Measurements from ENCODE around the gene SNX17.
"Not testable (repeated sequence)": the region's sequence is repeated elsewhere in the genome, so short reads cannot be mapped to it uniquely, and the experiment has no call there.

Gene SNX17

DNA sequence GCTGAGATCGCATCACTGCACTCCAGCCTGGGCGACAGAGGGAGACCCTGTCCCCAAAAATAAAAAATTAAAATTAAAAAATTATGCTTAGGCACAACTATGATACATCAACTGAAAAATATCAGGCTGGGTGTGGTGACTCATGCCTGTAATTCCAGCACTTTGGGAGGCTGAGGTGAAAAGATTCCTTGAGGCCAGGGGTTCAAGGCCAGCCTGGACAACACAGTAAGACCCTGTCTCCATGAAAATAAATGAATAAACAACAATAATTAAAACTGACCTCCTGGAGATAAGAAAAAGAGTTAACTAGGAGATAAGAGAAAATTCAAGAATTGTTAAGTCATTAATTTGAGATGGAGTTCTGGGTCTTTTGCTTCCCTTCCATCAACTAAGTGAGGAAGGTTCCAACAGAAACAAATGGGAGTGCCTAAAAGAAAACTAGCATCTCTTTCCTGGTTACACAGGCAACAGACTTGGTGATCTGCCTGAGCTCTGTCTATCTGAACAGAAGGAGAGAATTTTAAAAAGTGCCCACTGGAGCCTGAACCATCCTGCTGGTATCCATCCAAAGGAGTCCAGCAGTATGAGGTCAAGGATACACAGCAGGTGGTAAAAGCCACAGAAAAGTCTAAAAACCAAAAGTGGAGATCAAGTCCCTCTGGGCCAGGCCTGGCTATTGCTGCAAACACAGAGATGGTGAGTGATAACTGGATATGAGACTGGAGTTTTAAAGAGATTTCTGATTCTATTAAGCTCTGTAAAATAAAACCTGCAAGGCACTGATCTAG lies 30.1 kb downstream of the SNX17 start:
- DNase-seq = no peak

DNA sequence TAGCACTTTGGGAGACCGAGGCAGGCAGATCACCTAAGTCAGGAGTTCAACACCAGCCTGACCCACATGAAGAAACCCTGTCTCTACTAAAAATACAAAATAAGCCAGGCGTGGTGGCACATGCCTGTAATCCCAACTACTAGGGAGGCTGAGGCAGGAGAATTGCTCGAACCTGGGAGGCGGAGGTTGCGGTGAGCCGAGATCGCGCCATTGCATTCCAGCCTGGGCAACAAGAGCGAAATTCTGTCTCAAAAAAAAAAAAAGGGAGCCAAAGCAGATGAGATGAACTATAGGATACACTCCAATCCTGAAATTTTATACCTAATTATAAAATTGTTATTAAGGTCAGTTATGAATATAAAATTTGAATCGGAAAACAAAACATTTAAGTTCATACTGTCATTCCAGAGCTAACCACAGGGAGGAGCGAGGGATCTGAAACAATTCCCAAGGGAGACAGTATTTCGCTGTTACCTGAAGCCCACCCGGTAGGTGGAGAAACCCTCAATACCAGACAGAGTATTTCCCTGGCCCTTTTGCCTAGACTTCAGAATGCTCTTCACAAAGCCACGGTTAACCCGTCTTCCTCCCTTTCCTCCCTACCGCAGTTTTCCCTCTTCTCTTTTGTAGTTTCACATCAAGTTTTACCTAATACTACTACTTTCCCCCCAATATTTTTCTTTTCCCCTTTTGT lies 37.5 kb downstream of the SNX17 start:
- no peak for DNase-seq

DNA sequence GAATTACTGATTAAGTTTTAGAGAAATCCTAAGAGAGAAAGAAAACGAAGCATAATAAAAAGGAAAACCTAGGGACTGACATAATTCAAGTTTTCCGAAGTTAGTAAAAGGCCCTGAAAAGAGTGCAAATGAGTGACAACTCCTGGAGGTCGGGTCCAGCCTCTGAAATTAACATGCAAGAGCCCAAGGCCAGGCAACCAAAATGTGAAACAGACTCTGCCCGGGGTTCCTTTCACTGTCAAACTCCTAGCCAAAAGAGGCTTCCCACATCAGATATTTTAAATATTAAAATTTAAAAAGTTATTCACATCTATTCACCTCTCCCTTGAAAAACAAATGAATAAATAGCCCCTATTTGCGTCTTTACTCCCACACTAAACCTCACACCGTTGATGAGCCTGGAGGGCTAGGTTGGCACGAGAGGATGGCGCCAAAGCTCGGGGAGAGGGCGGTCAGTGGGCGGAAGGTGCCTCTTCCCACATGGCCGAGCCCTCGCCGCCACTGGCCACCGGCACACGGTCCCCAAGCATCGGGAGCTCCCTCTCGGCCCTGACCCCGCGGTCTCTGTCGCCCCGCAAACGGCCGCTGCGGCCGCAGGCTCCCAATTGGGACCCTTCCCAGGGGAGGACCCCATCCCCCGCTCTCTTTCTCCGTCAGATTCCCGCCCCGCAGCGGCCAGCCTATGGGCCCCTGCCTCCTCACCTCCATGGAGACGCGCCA lies 38.3 kb downstream of the SNX17 start:
- peak in 1 of 6 experiments; percentile 11 for DNase-seq

DNA sequence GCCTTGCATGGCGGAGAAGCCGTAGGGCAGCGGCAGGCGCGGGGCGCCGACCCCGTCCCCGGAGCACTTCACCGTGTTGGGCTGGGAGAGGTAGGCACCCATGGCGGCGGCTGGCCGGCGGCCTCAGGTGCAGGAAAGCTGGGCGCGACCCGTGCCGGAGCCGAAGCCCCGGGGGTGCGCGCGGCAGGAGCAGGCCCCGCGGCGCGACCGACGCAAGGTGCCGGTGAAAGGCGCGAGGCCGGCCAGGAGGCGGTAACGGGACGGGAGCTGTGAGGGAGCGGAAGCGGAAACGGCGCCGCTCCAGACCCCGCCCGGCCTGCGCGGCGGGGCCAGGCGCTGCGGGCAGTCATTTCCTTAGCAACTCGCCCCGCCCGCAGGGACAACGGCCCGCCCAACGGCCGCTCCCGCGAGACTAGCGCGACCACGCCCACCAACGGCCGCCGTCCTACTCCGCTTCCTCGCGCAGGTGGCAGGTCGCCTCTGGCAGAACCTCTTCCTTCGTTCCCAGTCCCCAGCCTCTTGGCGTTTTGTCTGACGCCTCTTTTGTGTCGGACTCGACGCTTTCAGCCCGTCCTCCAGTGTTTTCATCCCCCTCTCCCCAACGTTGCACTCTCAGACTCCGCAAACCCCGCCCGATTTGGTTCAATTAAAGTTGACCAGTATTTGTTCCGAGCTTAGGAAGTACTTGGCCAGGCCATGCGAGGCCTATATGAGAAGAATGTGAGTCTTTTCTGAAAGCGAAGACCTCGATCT lies 39.1 kb downstream of the SNX17 start, which contains the start of gene PPM1G:
Gene PPM1G (minus strand): TSS at position 271 of the 753 bp plus-strand sequence. CDS start 169 bp downstream, at position 102.
- DNase-seq = peak; percentile 90 to 94 (median 92)

DNA sequence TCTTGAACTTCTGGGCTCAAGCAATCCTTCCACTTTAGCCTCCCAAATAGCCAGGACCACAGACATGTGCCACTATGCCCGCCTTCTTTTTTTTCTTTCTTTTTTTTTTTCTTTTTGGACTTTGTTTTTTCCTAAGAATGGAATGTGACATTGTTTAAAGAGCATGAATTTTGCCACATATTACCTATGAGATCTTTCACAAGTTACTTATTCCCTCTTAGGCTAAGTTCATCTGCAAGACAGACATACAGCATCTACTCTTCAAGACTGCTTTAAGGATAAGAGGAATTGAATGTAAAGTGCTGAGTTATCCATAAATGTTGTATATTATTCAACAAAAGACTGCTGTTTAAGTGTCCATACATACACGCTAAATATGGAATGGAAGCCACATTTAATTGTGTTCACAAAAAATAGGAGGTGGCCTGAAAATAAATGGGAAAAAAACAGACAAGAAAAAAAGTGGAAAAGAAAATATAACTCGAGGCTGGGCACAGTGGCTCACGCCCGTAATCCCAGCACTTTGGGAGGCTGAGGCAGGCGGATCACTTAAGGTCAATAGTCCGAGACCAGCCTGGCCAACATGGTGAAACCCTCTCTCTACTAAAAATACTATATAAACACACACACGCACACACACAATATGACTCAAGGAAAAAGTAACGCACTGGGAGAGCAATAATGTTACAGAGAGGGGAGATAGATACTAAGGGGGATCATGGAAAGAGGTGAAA lies 42.2 kb downstream of the SNX17 start:
- no peak for DNase-seq

DNA sequence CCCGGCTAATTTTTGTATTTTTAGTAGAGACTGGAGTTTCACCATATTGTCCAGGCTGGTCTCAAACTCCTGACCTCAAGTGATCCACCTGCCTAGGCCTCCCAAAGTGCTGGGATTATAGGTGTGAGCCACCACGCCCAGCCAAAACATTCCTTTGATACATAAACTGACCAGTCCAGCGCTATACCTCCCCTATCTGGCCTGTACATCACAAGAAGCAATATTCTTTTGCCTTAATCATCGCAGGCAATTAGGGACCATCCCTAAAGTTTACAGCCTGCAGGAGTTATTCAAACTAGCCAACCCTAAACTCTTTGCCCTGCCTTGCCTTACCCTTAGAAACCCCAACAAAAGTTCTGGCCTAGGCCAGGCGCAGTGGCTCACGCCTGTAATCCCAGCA lies 45.7 kb downstream of the SNX17 start:
- DNase-seq = no peak

DNA sequence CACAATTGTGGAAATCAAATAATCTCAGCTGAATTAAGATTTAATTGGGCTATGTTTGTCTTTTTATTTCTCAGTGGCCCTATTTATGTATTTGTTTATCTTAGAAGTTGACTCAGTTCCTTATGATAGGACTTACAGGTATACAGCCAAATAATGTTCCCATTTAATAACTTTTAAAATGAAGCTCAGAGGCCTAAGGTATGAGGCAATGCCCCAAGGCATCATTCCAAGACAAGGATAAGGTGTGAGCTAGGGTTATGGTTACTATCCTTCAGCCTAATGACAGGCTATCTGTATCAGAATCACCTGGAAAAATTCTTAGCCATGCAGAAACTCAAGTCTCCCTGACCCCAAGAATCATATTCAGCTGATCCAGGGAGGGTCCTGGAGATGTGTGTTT lies 50.6 kb downstream of the SNX17 start:
- no peak for DNase-seq

DNA sequence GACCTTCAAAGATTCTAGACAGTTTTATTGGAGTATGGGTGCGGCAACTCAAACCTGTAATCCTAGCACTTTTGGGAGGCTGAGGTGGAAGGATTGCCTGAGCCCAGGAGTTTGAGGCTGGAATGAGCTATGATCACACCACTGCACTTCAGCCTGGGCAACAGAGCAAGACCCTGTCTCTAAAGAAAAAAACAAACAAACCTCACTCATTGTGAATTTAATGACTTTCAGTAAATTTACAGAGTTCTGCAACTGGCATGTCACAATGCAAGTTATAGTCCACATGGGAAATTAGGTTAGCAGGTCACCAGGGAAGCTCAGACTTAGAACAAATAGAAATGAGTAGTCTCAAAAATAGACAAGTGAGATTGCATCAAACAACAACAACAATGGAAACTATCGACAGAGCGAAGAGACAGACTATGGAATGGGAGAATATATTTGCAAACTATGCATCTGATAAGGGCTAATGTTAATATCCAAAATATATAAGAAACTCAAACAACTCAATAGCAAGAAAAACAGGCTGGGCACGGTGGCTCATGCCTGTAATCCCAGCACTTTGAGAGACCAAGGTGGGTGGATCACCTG lies 51.3 kb downstream of the SNX17 start:
- no peak for DNase-seq

DNA sequence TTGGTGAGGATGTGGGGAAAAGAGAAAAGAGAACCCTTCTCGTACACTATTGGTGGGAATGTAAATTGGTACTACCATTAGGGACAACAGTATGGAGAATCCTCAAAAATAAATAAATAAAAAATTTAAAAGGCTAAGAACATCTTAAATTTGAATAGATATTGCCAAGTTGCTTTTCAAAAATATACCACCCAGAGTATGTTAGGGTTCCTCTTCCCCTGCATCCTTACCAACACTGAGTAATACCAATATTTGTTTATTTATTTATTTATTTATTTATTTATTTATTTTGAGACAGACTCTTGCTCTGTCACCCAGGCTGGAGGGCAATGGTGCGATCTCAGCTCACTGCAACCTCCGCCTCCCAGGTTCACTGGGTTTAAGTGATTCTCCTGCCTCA lies 52.5 kb downstream of the SNX17 start:
- DNase-seq = no peak

DNA sequence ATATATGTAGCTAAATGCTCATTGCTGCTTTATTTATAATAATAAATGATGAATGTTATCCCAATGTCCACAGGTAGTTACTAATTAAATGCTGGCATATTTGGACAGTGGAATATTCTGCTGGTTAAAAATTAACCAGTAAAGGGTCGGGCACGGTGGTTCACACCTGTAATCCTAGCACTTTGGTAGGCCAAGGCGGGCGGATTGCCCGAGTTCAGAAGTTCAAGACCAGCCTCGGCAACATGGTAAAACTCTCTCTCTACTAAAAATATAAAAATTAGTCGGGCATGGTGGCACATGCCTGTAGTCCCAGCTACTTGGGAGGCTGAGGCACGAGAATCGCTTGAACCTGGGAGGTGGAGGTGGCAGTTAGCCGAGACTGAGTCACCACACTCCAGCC lies 54.6 kb downstream of the SNX17 start:
- not testable (repeated sequence) for DNase-seq

Data from stimulated activated naive CD4-positive, alpha-beta T cell (primary cell).